Muscle layer of duodenum (tissue), 2 donors: Measurements from ENCODE around the gene TK1.

Experiments
- H3K27ac ChIP-seq: one replicate; pipeline ENCODE4 v1.7.0; 2013; ENCODE audit warnings: mild to moderate bottlenecking, low read length
- H3K27me3 ChIP-seq: one replicate; pipeline ENCODE4 v1.7.0; 2013; ENCODE audit warnings: low read depth, mild to moderate bottlenecking, control low read depth, low read length
- H3K36me3 ChIP-seq, 2 donors: one replicate each; pipeline ENCODE4 v1.7.0; 2013; ENCODE audit warnings: low read length in 2 of 2, control low read depth in 1 of 2, mild to moderate bottlenecking in 1 of 2; ENCODE audit not compliant: insufficient read depth in 2 of 2, control insufficient read depth in 1 of 2
- H3K4me1 ChIP-seq, 2 donors: one replicate each; pipeline ENCODE4 v1.7.0; 2013; ENCODE audit warnings: low read length in 2 of 2, mild to moderate bottlenecking in 2 of 2, control low read depth in 1 of 2, moderate library complexity in 1 of 2; ENCODE audit not compliant: insufficient read depth in 2 of 2, control insufficient read depth in 1 of 2
- H3K4me3 ChIP-seq, 2 donors: one replicate each; pipeline ENCODE4 v1.7.0; 2013; ENCODE audit warnings: low read length in 2 of 2, low read depth in 1 of 2, mild to moderate bottlenecking in 1 of 2
- H3K9me3 ChIP-seq, 2 donors: one replicate each; pipeline ENCODE4 v1.7.0; 2013; ENCODE audit warnings: low read length in 2 of 2, control low read depth in 1 of 2, mild to moderate bottlenecking in 1 of 2; ENCODE audit not compliant: control insufficient read depth in 1 of 2
- donor health status: healthy.

Gene TK1

GRCh38 chr17:78159575-78160158 lies 27.2 kb downstream of the TK1 start:
- no peaks in the 10 kb centered on the region for H3K36me3 ChIP-seq
- H3K4me3 ChIP-seq, result no peak overlapping the region
- H3K9me3 ChIP-seq, result no peaks in the 10 kb centered on the region
- no peaks in the 10 kb centered on the region for H3K4me1 ChIP-seq
- H3K27me3 ChIP-seq, result no peaks in the 10 kb centered on the region
- H3K27ac ChIP-seq, result no peak overlapping the region

- no peak overlapping the region for H3K27ac ChIP-seq
- no peaks in the 10 kb centered on the region for H3K9me3 ChIP-seq
- H3K27me3 ChIP-seq, result no peaks in the 10 kb centered on the region
- H3K4me3 ChIP-seq, result no peak overlapping the region
- H3K4me1 ChIP-seq, result no peaks in the 10 kb centered on the region
- no peaks in the 10 kb centered on the region for H3K36me3 ChIP-seq
These were observed 31.7 kb downstream of the TK1 start for GRCh38 chr17:78154903-78155811.

- no peaks in the 10 kb centered on the region for H3K36me3 ChIP-seq
- H3K27ac ChIP-seq, result no peak overlapping the region
- no peaks in the 10 kb centered on the region for H3K4me1 ChIP-seq
- no peaks in the 10 kb centered on the region for H3K9me3 ChIP-seq
- no peaks in the 10 kb centered on the region for H3K27me3 ChIP-seq
- no peak overlapping the region for H3K4me3 ChIP-seq
These were observed 35.3 kb downstream of the TK1 start for GRCh38 chr17:78151514-78152008.

GRCh38 chr17:78148286-78149016 lies 38.4 kb downstream of the TK1 start:
- Histone ChIP-seq H3K9me3 (no peaks in the 10 kb centered on the region), H3K4me1 (peaks cover 14 to 27% of the 10 kb centered on the region in 2 donors), H3K36me3 (no peaks in the 10 kb centered on the region), H3K27me3 (no peaks in the 10 kb centered on the region), H3K4me3 (no peak overlapping the region), H3K27ac (no peak overlapping the region)

GRCh38 chr17:78147315-78147998 lies 39.4 kb downstream of the TK1 start:
- Histone ChIP-seq H3K9me3 (no peaks in the 10 kb centered on the region), H3K27ac (peak overlapping the region; percentile 23), H3K4me3 (no peak overlapping the region), H3K27me3 (no peaks in the 10 kb centered on the region), H3K36me3 (no peaks in the 10 kb centered on the region), H3K4me1 (peaks cover 14 to 28% of the 10 kb centered on the region in 2 donors)

GRCh38 chr17:78146881-78147280 lies 40.0 kb downstream of the TK1 start:
- no peak overlapping the region for H3K27ac ChIP-seq
- H3K4me1 ChIP-seq, result peaks cover 14 to 28% of the 10 kb centered on the region in 2 donors
- H3K4me3 ChIP-seq, result no peak overlapping the region
- H3K36me3 ChIP-seq, result no peaks in the 10 kb centered on the region
- no peaks in the 10 kb centered on the region for H3K9me3 ChIP-seq
- H3K27me3 ChIP-seq, result no peaks in the 10 kb centered on the region

GRCh38 chr17:78146471-78146869 lies 40.4 kb downstream of the TK1 start:
- Histone ChIP-seq H3K27me3 (no peaks in the 10 kb centered on the region), H3K36me3 (no peaks in the 10 kb centered on the region), H3K9me3 (no peaks in the 10 kb centered on the region), H3K4me1 (peaks cover 14 to 28% of the 10 kb centered on the region in 2 donors), H3K27ac (no peak overlapping the region), H3K4me3 (no peak overlapping the region)

- no peaks in the 10 kb centered on the region for H3K36me3 ChIP-seq
- no peaks in the 10 kb centered on the region for H3K9me3 ChIP-seq
- H3K4me1 ChIP-seq, result peaks cover 14 to 36% of the 10 kb centered on the region in 2 donors
- no peaks in the 10 kb centered on the region for H3K27me3 ChIP-seq
- H3K4me3 ChIP-seq, result peak overlapping the region; percentile 21 to 25
- peak overlapping the region; percentile 39 for H3K27ac ChIP-seq
These were observed 41.9 kb downstream of the TK1 start for GRCh38 chr17:78144736-78145641.

GRCh38 chr17:78144147-78144719 lies 42.6 kb downstream of the TK1 start:
- no peaks in the 10 kb centered on the region for H3K36me3 ChIP-seq
- no peaks in the 10 kb centered on the region for H3K27me3 ChIP-seq
- H3K4me3 ChIP-seq, result peak overlapping the region; percentile 21 to 25
- H3K9me3 ChIP-seq, result no peaks in the 10 kb centered on the region
- H3K4me1 ChIP-seq, result peaks cover 14 to 36% of the 10 kb centered on the region in 2 donors
- peak overlapping the region; percentile 39 for H3K27ac ChIP-seq
